Liver (tissue), 9 donors: ENCODE results near the gene ARHGAP12. TPM values are rescaled to one million over a fixed set of nuclear protein-coding genes. Genes with fewer than 3 reads are reported as not detected.

Source experiments
- DNase-seq: peaks from one replicate; pipeline ENCODE4 v3.0.0-alpha.2; 2017; ENCODE audit warnings: low spot score
- H3K27ac ChIP-seq, 2 donors: one replicate each; pipeline ENCODE4 v1.7.0; 2013; ENCODE audit warnings: inconsistent platforms in 2 of 2, low read length in 2 of 2, control low read depth in 1 of 2, low read depth in 1 of 2, mild to moderate bottlenecking in 1 of 2
- H3K27me3 ChIP-seq, 4 donors: one replicate each; pipeline versions ENCODE4 v1.6.1 to v1.7.0; 2013; ENCODE audit warnings: low read length in 3 of 4, inconsistent platforms in 1 of 4, mild to moderate bottlenecking in 1 of 4, moderate library complexity in 1 of 4; ENCODE audit not compliant: control insufficient read depth in 4 of 4, insufficient read depth in 4 of 4
- H3K36me3 ChIP-seq, 4 donors: one replicate each; pipeline versions ENCODE4 v1.6.1 to v1.7.0; 2013; ENCODE audit warnings: low read length in 3 of 4, mild to moderate bottlenecking in 3 of 4, low read depth in 1 of 4, moderate library complexity in 1 of 4; ENCODE audit not compliant: control insufficient read depth in 4 of 4, insufficient read depth in 3 of 4
- H3K4me1 ChIP-seq, 4 donors: one replicate each; pipeline versions ENCODE4 v1.6.1 to v1.7.0; 2013; ENCODE audit warnings: low read length in 3 of 4, mild to moderate bottlenecking in 3 of 4, moderate library complexity in 1 of 4; ENCODE audit not compliant: control insufficient read depth in 4 of 4, insufficient read depth in 4 of 4
- H3K4me3 ChIP-seq, 3 donors: one replicate each; pipeline versions ENCODE4 v1.6.1 to v1.7.0; 2013; ENCODE audit warnings: low read length in 3 of 3, control low read depth in 1 of 3, low read depth in 1 of 3, mild to moderate bottlenecking in 1 of 3
- H3K9ac ChIP-seq, 2 donors: one replicate each; pipeline ENCODE4 v1.7.0; 2013; ENCODE audit warnings: low read length in 2 of 2, mild to moderate bottlenecking in 2 of 2, moderate library complexity in 2 of 2, control low read depth in 1 of 2, low read depth in 1 of 2
- H3K9me3 ChIP-seq, 4 donors: one replicate each; pipeline versions ENCODE4 v1.6.1 to v1.7.0; 2013; ENCODE audit warnings: low read length in 3 of 4; ENCODE audit not compliant: control insufficient read depth in 4 of 4
- EGR1 ChIP-seq, 2 donors: IDR thresholded peaks; 2 replicates each; pipeline ENCODE4 v1.6.1; 2016 to 2018; ENCODE audit warnings: antibody characterized with exemption in 2 of 2, low read depth in 2 of 2
- FOXA1 ChIP-seq: IDR thresholded peaks from 2 replicates; pipeline ENCODE4 v1.6.1; 2016; ENCODE audit warnings: antibody characterized with exemption
- FOXA2 ChIP-seq: IDR thresholded peaks from 2 replicates; pipeline ENCODE4 v1.6.1; 2016; ENCODE audit warnings: antibody characterized with exemption
- GABPA ChIP-seq, 2 donors: IDR thresholded peaks in 1 of 2; conservative IDR thresholded peaks in 1 of 2; 2 replicates each; pipeline ENCODE4 v1.6.1; 2016; ENCODE audit warnings: antibody characterized with exemption in 2 of 2, mild to moderate bottlenecking in 1 of 2, moderate library complexity in 1 of 2
- HNF4A ChIP-seq, 2 donors: conservative IDR thresholded peaks; 2 replicates each; pipeline ENCODE4 v1.6.1; 2016; ENCODE audit warnings: antibody characterized with exemption in 2 of 2, mild to moderate bottlenecking in 2 of 2
- HNF4G ChIP-seq: IDR thresholded peaks from 2 replicates; pipeline ENCODE4 v1.6.1; 2016; ENCODE audit warnings: antibody characterized with exemption
- JUND ChIP-seq, 2 donors: IDR thresholded peaks; 2 replicates each; pipeline ENCODE4 v1.6.1; 2016; ENCODE audit warnings: antibody characterized with exemption in 2 of 2
- NR2F2 ChIP-seq: IDR thresholded peaks from 2 replicates; pipeline ENCODE4 v1.6.1; 2016; ENCODE audit warnings: antibody characterized with exemption
- RAD21 ChIP-seq, 2 donors: IDR thresholded peaks; 2 replicates each; pipeline ENCODE4 v1.6.1; 2016; ENCODE audit warnings: antibody characterized with exemption in 2 of 2, mild to moderate bottlenecking in 2 of 2
- RXRA ChIP-seq, 2 donors: IDR thresholded peaks; 2 replicates each; pipeline ENCODE4 v1.6.1; 2017 to 2018; ENCODE audit warnings: antibody characterized with exemption in 2 of 2, mild to moderate bottlenecking in 1 of 2
- SP1 ChIP-seq: IDR thresholded peaks from 2 replicates; pipeline ENCODE4 v1.6.1; 2018; ENCODE audit warnings: antibody characterized with exemption, mild to moderate bottlenecking
- TAF1 ChIP-seq: conservative IDR thresholded peaks from 2 replicates; pipeline ENCODE4 v1.6.1; 2016; ENCODE audit warnings: antibody characterized with exemption, mild to moderate bottlenecking
- YY1 ChIP-seq: IDR thresholded peaks from 2 replicates; pipeline ENCODE4 v1.6.1; 2016; ENCODE audit warnings: antibody characterized with exemption, mild to moderate bottlenecking
- WGBS: extraction: QIAGEN DNeasy Blood & Tissue Kit; methylation state at CpG from one replicate; pipeline ENCODE4 v1.1.7; 2013; 5-methylcytosine and 5-hydroxymethylcytosine counted together
- polyA plus RNA-seq, 2 donors: library from polyadenylated mRNA; stranded (reverse) in 1 of 2; unstranded in 1 of 2; fragments of 200-250 nt in 1 of 2; fragments of >200 nt in 1 of 2; fragmentation: Nextera tagmentation in 1 of 2; extraction: Ambion mirVana in 1 of 2; gene quantifications; one replicate each; pipeline versions ENCODE4 v1.2.1 to v1.2.3, GENCODE V29; 2013 to 2015
- total RNA-seq, 2 donors: library from RNA; depleted of rRNA; stranded (reverse); fragments of >200 nt; gene quantifications; one replicate each; pipeline ENCODE4 v1.2.3, GENCODE V29; 2014
- TF ChIP-seq, protein P1 (sequence below): IDR thresholded peaks from 2 replicates; pipeline ENCODE4 v1.6.1; 2016; ENCODE audit warnings: antibody characterized with exemption, mild to moderate bottlenecking
- TF ChIP-seq, protein P2 (sequence below): IDR thresholded peaks from 2 replicates; pipeline ENCODE4 v1.6.1; 2016; ENCODE audit warnings: antibody characterized with exemption
- TF ChIP-seq, protein P3 (sequence below): IDR thresholded peaks from 2 replicates; pipeline ENCODE4 v1.6.1; 2016; ENCODE audit warnings: antibody characterized with exemption
- TF ChIP-seq, protein P4 (sequence below): fragments of 150-350 bp; IDR thresholded peaks from 2 replicates; pipeline ENCODE4 v1.5.1; 2017; ENCODE audit warnings: improper control_type of control experiment, low read depth, low read length; ENCODE audit not compliant: missing input control
- TF ChIP-seq, protein P5 (sequence below): IDR thresholded peaks from 2 replicates; pipeline ENCODE4 v1.6.1; 2016; ENCODE audit warnings: antibody characterized with exemption
- donor health status: healthy.
- donor health status: healthy.
- donor health status: healthy.
- donor health status: healthy.
- donor health status: healthy.

ARHGAP12 gene
- total and polyA plus RNA-seq, 4 donors: 7.0 to 29.1 (median 12.3) TPM

DNA sequence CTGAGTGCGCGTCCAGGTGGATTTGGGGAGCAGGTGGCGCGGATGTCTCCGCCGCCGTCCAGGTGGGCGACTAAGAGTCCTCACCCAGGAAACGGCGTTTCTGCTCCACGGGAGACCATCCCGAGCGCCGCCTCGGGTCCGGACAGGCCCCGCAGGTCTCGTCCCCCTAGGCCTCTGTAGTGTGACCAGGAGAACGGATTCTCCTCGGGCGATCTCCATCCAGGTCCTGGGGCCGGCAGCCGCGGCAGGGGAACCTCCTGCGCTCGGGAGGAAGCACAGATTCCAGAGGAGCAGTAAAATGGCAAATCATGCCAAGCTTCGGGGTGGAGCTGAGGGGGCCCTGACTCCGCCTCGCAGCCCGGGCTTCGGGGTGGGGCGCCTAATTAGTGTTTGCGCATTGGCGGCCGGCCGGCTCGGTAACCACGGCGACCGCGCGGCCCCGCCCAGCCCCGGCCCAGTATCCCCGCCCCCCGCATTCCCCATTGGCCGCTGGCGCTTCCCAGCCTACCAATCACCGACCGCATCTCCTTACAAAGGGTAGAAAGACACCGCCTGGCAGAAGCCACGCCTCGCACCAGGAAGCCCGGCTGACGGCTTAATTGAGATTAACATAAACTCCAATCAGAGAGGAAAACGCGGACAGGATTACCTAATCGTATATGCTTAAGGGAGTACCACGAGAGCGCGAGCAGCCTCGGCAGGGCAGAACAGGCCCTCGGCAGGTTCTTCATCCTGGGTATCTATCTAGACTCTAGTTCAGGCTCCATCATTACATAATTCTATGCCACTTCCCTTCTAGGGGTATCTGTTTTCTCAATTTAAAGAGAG, 168.6 kb downstream of the ARHGAP12 start (continued):
- TF ChIP-seq, protein P1, sequence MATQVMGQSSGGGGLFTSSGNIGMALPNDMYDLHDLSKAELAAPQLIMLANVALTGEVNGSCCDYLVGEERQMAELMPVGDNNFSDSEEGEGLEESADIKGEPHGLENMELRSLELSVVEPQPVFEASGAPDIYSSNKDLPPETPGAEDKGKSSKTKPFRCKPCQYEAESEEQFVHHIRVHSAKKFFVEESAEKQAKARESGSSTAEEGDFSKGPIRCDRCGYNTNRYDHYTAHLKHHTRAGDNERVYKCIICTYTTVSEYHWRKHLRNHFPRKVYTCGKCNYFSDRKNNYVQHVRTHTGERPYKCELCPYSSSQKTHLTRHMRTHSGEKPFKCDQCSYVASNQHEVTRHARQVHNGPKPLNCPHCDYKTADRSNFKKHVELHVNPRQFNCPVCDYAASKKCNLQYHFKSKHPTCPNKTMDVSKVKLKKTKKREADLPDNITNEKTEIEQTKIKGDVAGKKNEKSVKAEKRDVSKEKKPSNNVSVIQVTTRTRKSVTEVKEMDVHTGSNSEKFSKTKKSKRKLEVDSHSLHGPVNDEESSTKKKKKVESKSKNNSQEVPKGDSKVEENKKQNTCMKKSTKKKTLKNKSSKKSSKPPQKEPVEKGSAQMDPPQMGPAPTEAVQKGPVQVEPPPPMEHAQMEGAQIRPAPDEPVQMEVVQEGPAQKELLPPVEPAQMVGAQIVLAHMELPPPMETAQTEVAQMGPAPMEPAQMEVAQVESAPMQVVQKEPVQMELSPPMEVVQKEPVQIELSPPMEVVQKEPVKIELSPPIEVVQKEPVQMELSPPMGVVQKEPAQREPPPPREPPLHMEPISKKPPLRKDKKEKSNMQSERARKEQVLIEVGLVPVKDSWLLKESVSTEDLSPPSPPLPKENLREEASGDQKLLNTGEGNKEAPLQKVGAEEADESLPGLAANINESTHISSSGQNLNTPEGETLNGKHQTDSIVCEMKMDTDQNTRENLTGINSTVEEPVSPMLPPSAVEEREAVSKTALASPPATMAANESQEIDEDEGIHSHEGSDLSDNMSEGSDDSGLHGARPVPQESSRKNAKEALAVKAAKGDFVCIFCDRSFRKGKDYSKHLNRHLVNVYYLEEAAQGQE: peak; percentile 95

DNA sequence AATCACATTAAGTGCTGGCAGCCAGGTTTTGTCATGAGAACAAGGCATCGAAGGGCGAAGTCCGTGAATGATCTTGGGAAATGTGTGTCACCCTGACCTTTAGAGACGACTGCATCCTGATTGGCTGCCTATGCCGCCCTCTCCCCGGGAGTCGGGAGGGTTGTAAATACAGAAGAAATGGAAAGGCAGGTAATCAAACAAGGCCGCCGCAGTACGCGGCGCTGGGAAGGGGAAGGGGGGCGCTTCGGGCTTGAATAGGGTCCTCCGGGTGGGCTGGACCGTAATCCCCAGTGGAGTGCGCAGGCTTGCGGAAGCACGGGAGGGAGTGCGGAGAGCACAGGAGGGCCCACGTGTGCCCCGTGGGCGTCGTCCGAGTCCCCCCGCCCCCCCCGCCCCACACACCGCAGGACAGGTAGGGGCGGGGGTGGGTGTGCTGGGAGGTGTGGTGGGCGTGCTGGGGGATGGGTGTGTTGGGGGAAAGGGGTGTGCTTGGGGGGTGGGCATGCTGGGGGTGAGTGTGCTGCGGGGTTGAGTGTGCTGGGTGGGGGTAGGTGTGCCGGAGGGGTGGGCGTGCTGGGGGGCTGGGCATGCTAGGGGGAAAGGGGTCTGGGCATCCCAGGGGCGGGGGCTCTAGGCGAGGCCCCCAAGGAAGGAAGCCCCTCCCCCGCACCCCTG, 169.4 kb downstream of the ARHGAP12 start:
- peak; percentile 61 for DNase-seq
- TF ChIP-seq, protein P2, sequence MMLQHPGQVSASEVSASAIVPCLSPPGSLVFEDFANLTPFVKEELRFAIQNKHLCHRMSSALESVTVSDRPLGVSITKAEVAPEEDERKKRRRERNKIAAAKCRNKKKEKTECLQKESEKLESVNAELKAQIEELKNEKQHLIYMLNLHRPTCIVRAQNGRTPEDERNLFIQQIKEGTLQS: peak; percentile 21
- TF ChIP-seq RAD21 (IDR thresholded peaks at IDR 0.05) (peak; percentile 14 to 24), FOXA1 (peak; percentile 13), JUND (IDR thresholded peaks at IDR 0.05) (peak in 1 of 2 donors; percentile 75), TAF1 (peak; percentile 49), SP1 (peak; percentile 74), HNF4G (peak; percentile 81), FOXA2 (peak; percentile 55), EGR1 (IDR thresholded peaks at IDR 0.05; ENCODE audit: low read depth in 2 of 2) (peak; percentile 18 to 70), RXRA (IDR thresholded peaks at IDR 0.05) (peak; percentile 62 to 78), YY1 (peak; percentile 52), GABPA (IDR thresholded peaks at IDR 0.05 in 1 of 2, conservative IDR thresholded peaks at IDR 0.05 in 1 of 2) (no peak), HNF4A (conservative IDR thresholded peaks at IDR 0.05) (peak; percentile 89 to 90), NR2F2 (peak; percentile 90)
- TF ChIP-seq, protein P3, sequence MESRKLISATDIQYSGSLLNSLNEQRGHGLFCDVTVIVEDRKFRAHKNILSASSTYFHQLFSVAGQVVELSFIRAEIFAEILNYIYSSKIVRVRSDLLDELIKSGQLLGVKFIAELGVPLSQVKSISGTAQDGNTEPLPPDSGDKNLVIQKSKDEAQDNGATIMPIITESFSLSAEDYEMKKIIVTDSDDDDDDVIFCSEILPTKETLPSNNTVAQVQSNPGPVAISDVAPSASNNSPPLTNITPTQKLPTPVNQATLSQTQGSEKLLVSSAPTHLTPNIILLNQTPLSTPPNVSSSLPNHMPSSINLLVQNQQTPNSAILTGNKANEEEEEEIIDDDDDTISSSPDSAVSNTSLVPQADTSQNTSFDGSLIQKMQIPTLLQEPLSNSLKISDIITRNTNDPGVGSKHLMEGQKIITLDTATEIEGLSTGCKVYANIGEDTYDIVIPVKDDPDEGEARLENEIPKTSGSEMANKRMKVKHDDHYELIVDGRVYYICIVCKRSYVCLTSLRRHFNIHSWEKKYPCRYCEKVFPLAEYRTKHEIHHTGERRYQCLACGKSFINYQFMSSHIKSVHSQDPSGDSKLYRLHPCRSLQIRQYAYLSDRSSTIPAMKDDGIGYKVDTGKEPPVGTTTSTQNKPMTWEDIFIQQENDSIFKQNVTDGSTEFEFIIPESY: no peak
- TF ChIP-seq, protein P4, sequence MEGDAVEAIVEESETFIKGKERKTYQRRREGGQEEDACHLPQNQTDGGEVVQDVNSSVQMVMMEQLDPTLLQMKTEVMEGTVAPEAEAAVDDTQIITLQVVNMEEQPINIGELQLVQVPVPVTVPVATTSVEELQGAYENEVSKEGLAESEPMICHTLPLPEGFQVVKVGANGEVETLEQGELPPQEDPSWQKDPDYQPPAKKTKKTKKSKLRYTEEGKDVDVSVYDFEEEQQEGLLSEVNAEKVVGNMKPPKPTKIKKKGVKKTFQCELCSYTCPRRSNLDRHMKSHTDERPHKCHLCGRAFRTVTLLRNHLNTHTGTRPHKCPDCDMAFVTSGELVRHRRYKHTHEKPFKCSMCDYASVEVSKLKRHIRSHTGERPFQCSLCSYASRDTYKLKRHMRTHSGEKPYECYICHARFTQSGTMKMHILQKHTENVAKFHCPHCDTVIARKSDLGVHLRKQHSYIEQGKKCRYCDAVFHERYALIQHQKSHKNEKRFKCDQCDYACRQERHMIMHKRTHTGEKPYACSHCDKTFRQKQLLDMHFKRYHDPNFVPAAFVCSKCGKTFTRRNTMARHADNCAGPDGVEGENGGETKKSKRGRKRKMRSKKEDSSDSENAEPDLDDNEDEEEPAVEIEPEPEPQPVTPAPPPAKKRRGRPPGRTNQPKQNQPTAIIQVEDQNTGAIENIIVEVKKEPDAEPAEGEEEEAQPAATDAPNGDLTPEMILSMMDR: no peak
- TF ChIP-seq, protein P5, sequence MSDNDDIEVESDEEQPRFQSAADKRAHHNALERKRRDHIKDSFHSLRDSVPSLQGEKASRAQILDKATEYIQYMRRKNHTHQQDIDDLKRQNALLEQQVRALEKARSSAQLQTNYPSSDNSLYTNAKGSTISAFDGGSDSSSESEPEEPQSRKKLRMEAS: no peak
- peaks cover 3 to 38% (median 27%) of the 10 kb centered on the region in 4 donors for H3K4me1 ChIP-seq
- H3K27me3 ChIP-seq: no peaks in the 10 kb centered on the region
- peak overlapping the region; percentile 72 to 91 for H3K9ac ChIP-seq
- peak overlapping the region; percentile 85 to 97 (median 92) for H3K4me3 ChIP-seq
- WGBS: 1% methylated on average over 36 of the region's 36 CpGs
- H3K36me3 ChIP-seq: no peaks in the 10 kb centered on the region
- H3K27ac ChIP-seq: peak overlapping the region; percentile 98 to 99
- no peaks in the 10 kb centered on the region for H3K9me3 ChIP-seq
